Measurements from ENCODE around the gene PPL.

PPL gene

GRCh38 chr16:4836727-4837126 lies 100.2 kb downstream of the PPL start:
- TF ChIP-seq RAD21 (IDR thresholded peaks at IDR 0.05; ENCODE audit: low read depth) (no peak), YY1 (IDR thresholded peaks at IDR 0.05; ENCODE audit: low read depth) (no peak), CEBPB (IDR thresholded peaks at IDR 0.05) (no peak), NFIC (IDR thresholded peaks at IDR 0.05) (no peak), TEAD4 (IDR thresholded peaks at IDR 0.05) (no peak), USF1 (IDR thresholded peaks at IDR 0.05) (no peak), TAF1 (IDR thresholded peaks at IDR 0.05; ENCODE audit: low read depth) (no peak), TCF12 (IDR thresholded peaks at IDR 0.05; ENCODE audit: low read depth) (no peak), EP300 (IDR thresholded peaks at IDR 0.05; ENCODE audit: borderline replicate concordance) (no peak), CREB1 (IDR thresholded peaks at IDR 0.05; ENCODE audit: low read depth) (no peak)
- TF ChIP-seq, protein P1, sequence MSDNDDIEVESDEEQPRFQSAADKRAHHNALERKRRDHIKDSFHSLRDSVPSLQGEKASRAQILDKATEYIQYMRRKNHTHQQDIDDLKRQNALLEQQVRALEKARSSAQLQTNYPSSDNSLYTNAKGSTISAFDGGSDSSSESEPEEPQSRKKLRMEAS (IDR thresholded peaks at IDR 0.05): no peak
- TF ChIP-seq, protein P2, sequence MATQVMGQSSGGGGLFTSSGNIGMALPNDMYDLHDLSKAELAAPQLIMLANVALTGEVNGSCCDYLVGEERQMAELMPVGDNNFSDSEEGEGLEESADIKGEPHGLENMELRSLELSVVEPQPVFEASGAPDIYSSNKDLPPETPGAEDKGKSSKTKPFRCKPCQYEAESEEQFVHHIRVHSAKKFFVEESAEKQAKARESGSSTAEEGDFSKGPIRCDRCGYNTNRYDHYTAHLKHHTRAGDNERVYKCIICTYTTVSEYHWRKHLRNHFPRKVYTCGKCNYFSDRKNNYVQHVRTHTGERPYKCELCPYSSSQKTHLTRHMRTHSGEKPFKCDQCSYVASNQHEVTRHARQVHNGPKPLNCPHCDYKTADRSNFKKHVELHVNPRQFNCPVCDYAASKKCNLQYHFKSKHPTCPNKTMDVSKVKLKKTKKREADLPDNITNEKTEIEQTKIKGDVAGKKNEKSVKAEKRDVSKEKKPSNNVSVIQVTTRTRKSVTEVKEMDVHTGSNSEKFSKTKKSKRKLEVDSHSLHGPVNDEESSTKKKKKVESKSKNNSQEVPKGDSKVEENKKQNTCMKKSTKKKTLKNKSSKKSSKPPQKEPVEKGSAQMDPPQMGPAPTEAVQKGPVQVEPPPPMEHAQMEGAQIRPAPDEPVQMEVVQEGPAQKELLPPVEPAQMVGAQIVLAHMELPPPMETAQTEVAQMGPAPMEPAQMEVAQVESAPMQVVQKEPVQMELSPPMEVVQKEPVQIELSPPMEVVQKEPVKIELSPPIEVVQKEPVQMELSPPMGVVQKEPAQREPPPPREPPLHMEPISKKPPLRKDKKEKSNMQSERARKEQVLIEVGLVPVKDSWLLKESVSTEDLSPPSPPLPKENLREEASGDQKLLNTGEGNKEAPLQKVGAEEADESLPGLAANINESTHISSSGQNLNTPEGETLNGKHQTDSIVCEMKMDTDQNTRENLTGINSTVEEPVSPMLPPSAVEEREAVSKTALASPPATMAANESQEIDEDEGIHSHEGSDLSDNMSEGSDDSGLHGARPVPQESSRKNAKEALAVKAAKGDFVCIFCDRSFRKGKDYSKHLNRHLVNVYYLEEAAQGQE (IDR thresholded peaks at IDR 0.05; ENCODE audit: low read depth): no peak

DNA sequence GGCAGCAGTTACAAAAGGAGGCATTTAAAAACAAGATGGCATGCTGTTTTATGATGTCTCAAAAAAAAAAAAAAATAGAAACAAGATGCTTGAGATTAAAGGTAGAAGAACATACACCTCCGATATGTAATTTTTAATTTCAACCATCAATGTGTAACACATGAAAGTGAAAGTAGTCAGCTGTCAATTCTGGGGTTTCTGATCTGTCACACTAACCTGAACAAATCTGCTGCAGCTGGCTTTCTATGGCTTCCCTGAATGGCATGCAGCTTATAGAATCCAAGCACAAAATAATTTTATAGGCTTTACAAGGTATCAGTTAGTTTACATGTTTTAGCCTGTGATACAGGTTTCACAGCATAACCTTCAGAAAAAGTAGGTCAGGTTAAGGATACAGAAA lies 103.4 kb downstream of the PPL start:
- TF ChIP-seq RAD21 (IDR thresholded peaks at IDR 0.05; ENCODE audit: low read depth) (no peak), EP300 (IDR thresholded peaks at IDR 0.05; ENCODE audit: borderline replicate concordance) (no peak), CEBPB (IDR thresholded peaks at IDR 0.05) (no peak)

- TF ChIP-seq TAF1 (IDR thresholded peaks at IDR 0.05; ENCODE audit: low read depth) (no peak), FOXM1 (IDR thresholded peaks at IDR 0.05; ENCODE audit: borderline replicate concordance, low read depth) (no peak), TCF12 (IDR thresholded peaks at IDR 0.05; ENCODE audit: low read depth) (no peak), ZBTB7A (IDR thresholded peaks at IDR 0.05; ENCODE audit: low read depth) (no peak), USF1 (IDR thresholded peaks at IDR 0.05) (no peak), YY1 (IDR thresholded peaks at IDR 0.05; ENCODE audit: low read depth) (no peak), NFIC (IDR thresholded peaks at IDR 0.05) (no peak), EP300 (IDR thresholded peaks at IDR 0.05; ENCODE audit: borderline replicate concordance) (no peak), TEAD4 (IDR thresholded peaks at IDR 0.05) (no peak), EGR1 (IDR thresholded peaks at IDR 0.05) (no peak), CEBPB (IDR thresholded peaks at IDR 0.05) (no peak), CREB1 (IDR thresholded peaks at IDR 0.05; ENCODE audit: low read depth) (no peak), RAD21 (IDR thresholded peaks at IDR 0.05; ENCODE audit: low read depth) (no peak)
- TF ChIP-seq, protein P1 (IDR thresholded peaks at IDR 0.05): no peak
- TF ChIP-seq, protein P2 (IDR thresholded peaks at IDR 0.05; ENCODE audit: low read depth): no peak
These were observed 104.1 kb downstream of the PPL start for GRCh38 chr16:4832698-4833343.
